Activated B cell treated with CpG ODN at 0.5 μM for 24 hours (primary cell): ENCODE data around the gene TRUB2. TPM values are rescaled to one million over a fixed set of nuclear protein-coding genes. Genes with fewer than 3 reads are reported as not detected.

ENCODE experiments used
- ATAC-seq: fragments of 200-7000 bp; cut with Tn5 transposase; one replicate; pipeline ENCODE4 v1.10.0; 2021; ENCODE audit warnings: low read depth, mild to moderate bottlenecking, moderate library complexity
- CTCF ChIA-PET: fragments of 350-600 bp; sonication (Branson Sonifier 250); formaldehyde crosslinking; loops from one replicate; lab custom pipeline; 2021; ENCODE audit warnings: antibody characterized with exemption; lab: Charles Lee
- POLR2A ChIA-PET: fragments of 350-600 bp; sonication (Branson Sonifier 250); formaldehyde crosslinking; loops from one replicate; lab custom pipeline; 2021; ENCODE audit warnings: antibody characterized with exemption; lab: Charles Lee
- DNase-seq: peaks from one replicate; pipeline ENCODE4 v3.0.0; 2022
- H3K27ac Mint-ChIP-seq: one replicate; pipeline ENCODE4 v1.8.0; 2020; ENCODE audit warnings: mixed read lengths
- H3K27me3 Mint-ChIP-seq: one replicate; pipeline ENCODE4 v1.8.0; 2021; ENCODE audit warnings: mixed read lengths
- H3K36me3 Mint-ChIP-seq: one replicate; pipeline ENCODE4 v1.8.0; 2021; ENCODE audit warnings: low read depth, mixed read lengths
- H3K4me1 Mint-ChIP-seq: one replicate; pipeline ENCODE4 v1.8.0; 2021; ENCODE audit warnings: mixed read lengths
- H3K4me3 Mint-ChIP-seq: one replicate; pipeline ENCODE4 v1.8.0; 2020; ENCODE audit warnings: mild to moderate bottlenecking, mixed read lengths
- H3K9me3 Mint-ChIP-seq: one replicate; pipeline ENCODE4 v1.8.0; 2020; ENCODE audit warnings: mixed read lengths
- intact Hi-C: fragments of 100-400 bp; cut with micrococcal nuclease; formaldehyde crosslinking; loops from one replicate; pipeline ENCODE4 v1.15.1; 2024
- total RNA-seq: library from RNA; stranded (reverse); gene quantifications from 2 replicates; pipeline ENCODE4 v1.2.3, GENCODE V29; 2022
- TF ChIP-seq, protein P1 (sequence below): fragments of 200-600 bp; IDR thresholded peaks from one replicate; pipeline ENCODE4 v1.8.0; 2022; ENCODE audit warnings: antibody characterized with exemption, mild to moderate bottlenecking

The TRUB2 gene
- total RNA-seq, 1 donor from 2014 or later = 32.6 TPM

DNA sequence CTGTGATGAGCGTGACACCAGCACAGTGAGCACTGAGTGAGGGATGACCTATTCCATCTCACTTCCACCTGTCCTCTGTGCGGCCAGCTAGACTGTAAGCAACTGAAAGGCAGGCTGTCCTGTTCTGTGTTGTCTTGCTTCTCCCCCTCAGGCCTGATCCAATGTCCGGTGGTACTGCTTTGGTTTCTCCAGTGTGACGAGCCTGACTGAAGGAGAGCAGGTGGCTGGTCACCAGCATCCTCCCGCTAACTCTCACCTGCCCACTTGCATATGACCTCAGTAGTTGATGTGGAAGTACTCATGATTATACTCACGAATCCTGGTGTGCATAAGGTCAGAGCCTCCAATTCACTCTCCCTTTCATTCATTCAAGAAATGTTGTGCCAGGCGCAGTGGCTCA is 15.7 kb upstream of the TRUB2 start:
- peaks cover 9% of the 10 kb centered on the region for H3K36me3 Mint-ChIP-seq
- CTCF ChIA-PET = no interaction called here
- TF ChIP-seq, protein P1, sequence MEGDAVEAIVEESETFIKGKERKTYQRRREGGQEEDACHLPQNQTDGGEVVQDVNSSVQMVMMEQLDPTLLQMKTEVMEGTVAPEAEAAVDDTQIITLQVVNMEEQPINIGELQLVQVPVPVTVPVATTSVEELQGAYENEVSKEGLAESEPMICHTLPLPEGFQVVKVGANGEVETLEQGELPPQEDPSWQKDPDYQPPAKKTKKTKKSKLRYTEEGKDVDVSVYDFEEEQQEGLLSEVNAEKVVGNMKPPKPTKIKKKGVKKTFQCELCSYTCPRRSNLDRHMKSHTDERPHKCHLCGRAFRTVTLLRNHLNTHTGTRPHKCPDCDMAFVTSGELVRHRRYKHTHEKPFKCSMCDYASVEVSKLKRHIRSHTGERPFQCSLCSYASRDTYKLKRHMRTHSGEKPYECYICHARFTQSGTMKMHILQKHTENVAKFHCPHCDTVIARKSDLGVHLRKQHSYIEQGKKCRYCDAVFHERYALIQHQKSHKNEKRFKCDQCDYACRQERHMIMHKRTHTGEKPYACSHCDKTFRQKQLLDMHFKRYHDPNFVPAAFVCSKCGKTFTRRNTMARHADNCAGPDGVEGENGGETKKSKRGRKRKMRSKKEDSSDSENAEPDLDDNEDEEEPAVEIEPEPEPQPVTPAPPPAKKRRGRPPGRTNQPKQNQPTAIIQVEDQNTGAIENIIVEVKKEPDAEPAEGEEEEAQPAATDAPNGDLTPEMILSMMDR = no peak
- no peaks in the 10 kb centered on the region for H3K27me3 Mint-ChIP-seq
- H3K4me1 Mint-ChIP-seq = peaks cover 10% of the 10 kb centered on the region
- ATAC-seq (no peak), DNase-seq (no peak)
- no peak overlapping the region for H3K27ac Mint-ChIP-seq
- POLR2A ChIA-PET = no interaction called here
- H3K4me3 Mint-ChIP-seq = no peak overlapping the region
- intact Hi-C loops = no loop called here
- H3K9me3 Mint-ChIP-seq = no peaks in the 10 kb centered on the region

- no peak for ATAC-seq
- peaks cover 20% of the 10 kb centered on the region for H3K36me3 Mint-ChIP-seq
- no peak overlapping the region for H3K27ac Mint-ChIP-seq
- H3K9me3 Mint-ChIP-seq = no peaks in the 10 kb centered on the region
- no peak overlapping the region for H3K4me3 Mint-ChIP-seq
- H3K27me3 Mint-ChIP-seq = no peaks in the 10 kb centered on the region
- intact Hi-C loops = no loop called here
- DNase-seq = no peak
- peaks cover 4% of the 10 kb centered on the region for H3K4me1 Mint-ChIP-seq
- TF ChIP-seq, protein P1 = no peak
- CTCF ChIA-PET = no interaction called here
- POLR2A ChIA-PET = no interaction called here
Observed at GRCh38 chr9:128335914-128336313, 13.7 kb upstream of the TRUB2 start.

GRCh38 chr9:128335161-128335560 is 12.9 kb upstream of the TRUB2 start:
- ATAC-seq = no peak

GRCh38 chr9:128333451-128333869 is 11.2 kb upstream of the TRUB2 start:
- CTCF ChIA-PET = interaction anchor here (0.6 kb wide), 1 partner anchor 25 kb away, joined by 3 read pairs; no protein-coding TSS in a partner anchor
- ATAC-seq (no peak), DNase-seq (no peak)
- TF ChIP-seq, protein P1 = no peak
- H3K27me3 Mint-ChIP-seq = no peaks in the 10 kb centered on the region
- no peaks in the 10 kb centered on the region for H3K9me3 Mint-ChIP-seq
- H3K27ac Mint-ChIP-seq = no peak overlapping the region
- POLR2A ChIA-PET = no interaction called here
- H3K4me1 Mint-ChIP-seq = no peaks in the 10 kb centered on the region
- no peak overlapping the region for H3K4me3 Mint-ChIP-seq
- H3K36me3 Mint-ChIP-seq = peaks cover 23% of the 10 kb centered on the region
- intact Hi-C loops = no loop called here

More at GRCh38 chr9:128335161-128335560, 12.9 kb upstream of the TRUB2 start:
- Mint-ChIP-seq H3K4me3 (no peak overlapping the region), H3K27me3 (no peaks in the 10 kb centered on the region), H3K27ac (no peak overlapping the region), H3K9me3 (no peaks in the 10 kb centered on the region), H3K4me1 (peaks cover 4% of the 10 kb centered on the region), H3K36me3 (peaks cover 20% of the 10 kb centered on the region)
- DNase-seq = no peak
- intact Hi-C loops = no loop called here
- CTCF ChIA-PET = no interaction called here
- TF ChIP-seq, protein P1 = no peak
- POLR2A ChIA-PET = no interaction called here

DNA sequence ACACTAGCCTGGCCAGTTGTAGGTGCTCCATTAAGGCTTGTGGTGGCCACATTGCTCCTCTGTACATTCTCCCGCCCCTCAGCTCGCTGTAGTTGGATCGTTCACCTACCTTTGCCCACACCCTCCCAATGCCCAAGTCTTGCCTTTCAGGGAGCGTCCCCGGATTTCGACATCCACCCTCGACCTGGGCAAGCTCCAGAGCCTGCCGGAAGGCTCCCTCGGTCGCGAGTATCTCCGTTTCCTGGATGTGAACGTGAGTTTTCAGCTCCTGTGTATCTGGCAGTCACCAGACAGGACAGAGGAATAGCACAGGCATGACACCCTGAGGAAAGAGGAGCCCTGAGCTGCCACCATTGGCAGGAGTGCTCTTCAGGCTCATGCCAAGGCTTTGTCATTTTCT is 3.4 kb upstream of the TRUB2 start:
- ChIA-PET POLR2A (no interaction called here), CTCF (no interaction called here)
- Mint-ChIP-seq H3K4me3 (no peak overlapping the region), H3K4me1 (peaks cover 19% of the 10 kb centered on the region), H3K27me3 (no peaks in the 10 kb centered on the region), H3K27ac (no peak overlapping the region), H3K36me3 (peaks cover 38% of the 10 kb centered on the region), H3K9me3 (no peaks in the 10 kb centered on the region)
- ATAC-seq (no peak), DNase-seq (no peak)
- TF ChIP-seq, protein P1 = no peak
- intact Hi-C loops = loop anchor here (10.0 kb wide), 1 partner anchor 359 kb away; the partner anchor contains the start of gene SET
